HG03196 (cell line): ENCODE results near the gene HLA-DQA2.
"Not testable (repeated sequence)": the region's sequence is repeated elsewhere in the genome, so short reads cannot be mapped to it uniquely, and the experiment has no call there.

Experiments
- ATAC-seq: cut with Tn5 transposase; IDR thresholded peaks from one replicate; pipeline ENCODE4 v1.9.1; 2021; ENCODE audit not compliant: unreplicated experiment

The HLA-DQA2 gene

DNA sequence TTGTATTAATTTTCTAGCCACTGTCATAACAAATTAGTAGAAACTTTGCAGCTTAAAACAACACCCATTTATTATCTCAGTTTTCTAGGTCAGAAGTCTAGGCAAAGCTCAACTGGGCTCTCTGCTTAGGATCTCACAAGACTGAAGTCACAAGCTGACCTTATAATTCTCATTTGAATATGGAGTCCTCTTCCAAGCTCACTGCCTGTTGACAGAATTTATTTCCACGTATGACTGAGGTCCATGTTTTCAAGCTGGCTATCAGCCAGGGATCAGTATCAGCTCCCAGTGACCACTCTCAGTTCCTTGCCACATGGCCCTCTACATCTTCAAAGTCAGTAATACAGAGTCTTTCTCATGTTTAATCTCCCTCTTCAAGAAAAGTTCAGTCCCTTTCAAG is 33.9 kb downstream of the HLA-DQA2 start:
- no peak for ATAC-seq

DNA sequence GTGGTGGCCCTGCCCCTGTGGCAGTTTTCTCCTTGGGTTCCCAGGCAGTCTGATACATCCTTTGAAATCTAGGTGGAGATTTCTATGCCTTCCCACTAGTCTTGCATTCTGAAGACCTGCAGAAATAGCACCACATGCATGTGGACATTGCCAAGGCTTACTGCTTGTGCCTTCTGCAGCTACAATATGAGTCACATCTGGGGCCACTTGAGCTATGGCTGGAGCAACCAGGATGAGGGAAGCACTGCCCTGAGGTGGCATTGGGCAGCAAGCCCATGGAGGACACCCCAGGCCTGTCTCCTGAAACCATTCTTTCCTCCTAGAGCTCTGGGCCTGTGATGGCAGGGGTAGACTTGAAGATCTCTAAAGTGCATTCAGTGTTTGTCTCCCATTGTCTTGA is 37.8 kb downstream of the HLA-DQA2 start:
- no peak for ATAC-seq

DNA sequence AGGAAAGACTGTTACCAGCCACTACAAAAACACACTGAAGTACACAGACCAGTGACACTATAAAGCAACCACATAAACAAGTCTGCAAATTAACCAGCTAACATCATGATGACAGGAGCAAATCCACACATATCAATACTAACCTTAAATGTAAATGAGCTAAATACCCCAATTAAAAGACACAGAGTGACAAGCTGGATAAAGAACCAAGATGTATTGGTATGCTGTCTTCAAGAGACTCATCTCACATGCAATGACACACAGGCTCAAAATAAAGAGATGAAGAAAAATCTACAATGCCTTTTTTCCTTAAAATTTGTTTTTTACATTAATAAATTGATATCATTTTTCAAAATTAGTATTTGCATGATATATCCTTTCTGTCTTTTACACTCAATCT is 41.7 kb downstream of the HLA-DQA2 start:
- not testable (repeated sequence) for ATAC-seq

- ATAC-seq: no peak
Measured at GRCh38 chr6:32785781-32786533, 44.8 kb downstream of the HLA-DQA2 start.

GRCh38 chr6:32790306-32790705 is 49.1 kb downstream of the HLA-DQA2 start:
- no peak for ATAC-seq

- ATAC-seq: no peak
Measured at GRCh38 chr6:32792901-32793435, 51.8 kb downstream of the HLA-DQA2 start.

- ATAC-seq: no peak
Measured at GRCh38 chr6:32794510-32794909, 53.3 kb downstream of the HLA-DQA2 start.
